ENCODE data around the gene CAPN11.
"Not testable (repeated sequence)": the region's sequence is repeated elsewhere in the genome, so short reads cannot be mapped to it uniquely, and the experiment has no call there.

CAPN11 gene

GRCh38 chr6:44180406-44180805, 21.8 kb downstream of the CAPN11 start:
- no peak for DNase-seq (ENCODE audit: low read depth in 1 of 2, low spot score in 1 of 2)

DNA sequence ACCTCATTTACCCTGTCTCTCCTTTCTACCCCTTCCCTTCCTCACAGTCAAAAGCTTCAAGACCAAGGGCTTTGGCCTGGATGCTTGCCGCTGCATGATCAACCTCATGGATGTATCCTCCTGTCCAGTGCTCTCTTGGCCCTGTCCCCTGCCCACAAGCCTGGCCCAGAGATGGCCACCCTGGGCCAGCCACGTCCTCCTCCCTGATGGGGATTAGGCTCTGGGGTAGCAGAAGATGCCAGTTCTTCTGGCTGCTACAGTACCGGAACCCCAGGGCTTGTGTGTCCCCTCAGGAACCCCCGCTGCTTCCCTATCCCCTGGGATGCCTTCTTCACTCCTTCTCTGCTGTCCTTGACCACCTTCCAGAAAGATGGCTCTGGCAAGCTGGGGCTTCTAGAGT, 22.3 kb downstream of the CAPN11 start:
- DNase-seq (ENCODE audit: low read depth in 1 of 2, low spot score in 1 of 2): no peak

- DNase-seq (ENCODE audit: low read depth in 1 of 2, low spot score in 1 of 2): not testable (repeated sequence)
Measured at GRCh38 chr6:44181784-44182183, 23.2 kb downstream of the CAPN11 start.

- DNase-seq (ENCODE audit: low read depth in 1 of 2, low spot score in 1 of 2): no peak
Measured at GRCh38 chr6:44182911-44183390, 24.3 kb downstream of the CAPN11 start.

DNA sequence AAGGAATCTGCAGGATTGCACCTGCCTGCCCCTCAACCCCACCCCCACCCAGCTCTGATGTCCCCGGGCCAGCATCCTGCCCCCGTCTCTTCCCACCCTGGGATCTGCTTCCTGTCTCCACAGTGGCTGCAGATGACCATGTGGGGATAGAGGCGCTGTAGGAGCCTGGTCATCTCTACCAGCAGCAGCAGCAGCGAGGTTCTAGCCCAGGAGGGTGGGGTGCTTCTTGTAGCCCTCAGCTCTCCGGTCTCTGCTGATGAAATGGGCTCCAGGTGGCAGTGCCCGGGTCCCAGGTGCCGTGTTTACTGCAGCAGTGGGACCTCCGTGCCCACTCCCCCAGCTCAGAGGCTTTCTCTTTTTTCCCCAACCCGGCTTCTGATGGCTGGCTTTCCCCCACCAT, 25.2 kb downstream of the CAPN11 start:
- DNase-seq (ENCODE audit: low read depth in 1 of 2, low spot score in 1 of 2): no peak

- DNase-seq (ENCODE audit: low read depth in 1 of 2, low spot score in 1 of 2): not testable (repeated sequence)
Measured at GRCh38 chr6:44185356-44185755, 26.7 kb downstream of the CAPN11 start.

DNA sequence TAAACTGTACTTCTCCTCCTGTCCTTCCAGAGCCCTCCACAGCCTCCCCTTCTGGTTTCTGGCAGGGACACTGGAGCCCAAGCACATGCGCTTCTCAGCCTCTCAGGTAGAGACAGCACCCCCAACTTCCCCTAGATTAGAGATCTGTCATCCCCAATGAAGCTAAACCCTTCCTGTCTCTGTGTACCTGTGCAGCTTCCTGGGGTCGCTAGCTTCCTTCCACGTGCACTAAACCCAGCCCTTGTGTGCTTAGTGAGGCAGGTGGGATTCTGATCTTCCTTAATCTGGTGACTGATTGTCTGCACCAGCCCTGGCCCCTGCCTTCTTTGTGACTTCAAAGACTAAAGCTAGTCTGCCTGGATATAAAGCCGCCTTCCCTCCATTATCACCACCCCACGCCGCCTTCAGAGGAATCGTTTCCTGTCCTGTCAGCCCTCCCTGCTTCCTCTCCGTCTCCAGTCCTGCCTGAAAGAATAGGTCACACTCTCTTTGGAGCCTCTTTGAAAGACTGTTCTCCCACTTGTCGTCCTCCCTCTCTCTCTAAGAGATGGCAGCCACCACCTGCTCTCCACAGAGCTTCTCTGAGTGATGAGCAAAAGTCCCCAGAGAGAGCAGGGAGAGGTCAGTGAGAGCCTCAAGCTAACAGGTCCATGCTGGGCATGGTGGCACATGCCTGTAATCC, 27.5 kb downstream of the CAPN11 start:
- DNase-seq (ENCODE audit: low read depth in 1 of 2, low spot score in 1 of 2): no peak

- DNase-seq (ENCODE audit: low read depth in 1 of 2, low spot score in 1 of 2): no peak
Measured at GRCh38 chr6:44186635-44187025, 28.0 kb downstream of the CAPN11 start.

DNA sequence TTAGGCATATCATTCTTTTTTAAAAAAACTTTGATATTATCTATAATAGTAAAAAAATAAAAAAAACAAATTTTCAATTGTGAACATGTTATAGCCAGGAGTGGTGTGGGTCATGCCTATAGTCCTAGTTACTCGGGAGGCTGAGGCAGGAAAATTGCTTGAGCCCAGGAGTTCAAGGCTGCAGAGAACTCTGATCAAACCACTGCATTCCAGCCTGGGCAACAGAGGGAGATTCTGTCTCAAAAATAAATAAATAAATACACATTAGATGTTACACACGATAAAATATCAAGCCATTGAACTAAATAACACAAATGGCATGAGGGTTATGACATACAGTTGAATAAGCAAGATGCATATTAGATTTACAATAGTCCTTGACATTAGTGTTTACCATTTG, 30.2 kb downstream of the CAPN11 start:
- DNase-seq (ENCODE audit: low read depth in 1 of 2, low spot score in 1 of 2): no peak

DNA sequence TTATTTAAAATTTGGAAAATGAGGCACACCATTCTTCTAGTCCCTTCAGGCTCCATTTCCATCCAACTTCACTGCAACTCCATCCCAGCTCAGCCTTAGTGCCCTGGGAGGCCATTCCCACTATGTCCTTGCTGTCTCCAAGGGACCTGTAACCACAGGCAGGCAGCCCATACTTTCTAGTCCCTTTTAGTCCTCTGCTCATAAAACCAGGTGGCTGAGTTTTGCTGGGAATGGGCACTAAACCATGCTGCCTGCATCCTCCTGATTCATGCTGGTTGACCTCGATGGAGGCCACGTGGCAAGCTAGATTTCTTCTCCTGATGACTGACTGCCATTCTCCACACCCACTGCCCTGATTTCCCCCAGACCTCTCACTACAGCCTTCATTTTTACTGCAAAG, 30.6 kb downstream of the CAPN11 start:
- no peak for DNase-seq (ENCODE audit: low read depth in 1 of 2, low spot score in 1 of 2)

DNA sequence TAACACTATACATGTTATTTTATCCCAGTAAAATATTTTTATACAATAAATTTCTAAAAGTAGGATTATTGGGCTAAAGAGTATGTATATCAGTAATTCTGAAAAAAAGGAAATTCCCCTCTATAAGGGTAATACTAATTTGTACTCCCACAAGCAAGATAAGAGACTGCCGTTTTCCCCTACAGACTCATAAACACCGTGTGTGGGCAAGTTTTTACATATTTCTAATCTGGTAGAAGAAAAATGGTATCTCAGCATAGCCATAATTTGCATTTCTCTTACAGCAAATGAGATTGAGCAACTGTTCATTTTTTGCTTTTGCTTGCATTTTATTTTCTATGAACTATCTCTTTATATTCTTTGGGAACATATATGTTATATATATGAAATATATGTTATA, 32.1 kb downstream of the CAPN11 start:
- DNase-seq (ENCODE audit: low read depth in 1 of 2, low spot score in 1 of 2): no peak

DNA sequence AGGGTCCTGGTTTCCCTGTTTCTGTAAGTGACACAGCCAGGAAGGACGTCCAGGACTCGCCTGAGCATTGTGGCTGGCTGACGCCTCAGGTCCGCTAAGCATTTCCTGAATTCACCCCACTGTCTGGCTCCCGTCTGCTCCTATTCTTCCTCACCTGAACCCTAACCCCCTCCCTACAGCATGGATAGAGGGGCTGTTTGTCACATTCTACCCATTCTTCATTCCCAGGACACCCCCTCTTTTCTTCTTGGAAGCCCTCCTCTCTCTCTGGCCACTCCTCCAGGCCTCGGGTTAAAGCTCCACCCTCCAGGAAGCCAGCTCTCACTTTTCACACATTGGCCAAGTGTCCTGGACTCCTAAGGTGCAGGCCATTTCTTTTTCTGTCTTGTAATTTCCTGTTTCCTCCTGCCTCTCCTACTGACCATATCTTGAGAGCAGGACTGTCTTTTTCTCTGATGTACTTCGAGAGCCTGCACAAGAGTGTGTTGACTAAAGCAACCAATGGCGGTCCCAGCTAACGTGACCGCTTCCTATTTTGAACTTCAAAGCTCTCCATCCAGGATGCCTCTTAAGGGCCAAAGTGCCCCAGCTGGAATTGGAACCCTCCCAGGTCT, 33.9 kb downstream of the CAPN11 start:
- DNase-seq (ENCODE audit: low read depth in 1 of 2, low spot score in 1 of 2): no peak

DNA sequence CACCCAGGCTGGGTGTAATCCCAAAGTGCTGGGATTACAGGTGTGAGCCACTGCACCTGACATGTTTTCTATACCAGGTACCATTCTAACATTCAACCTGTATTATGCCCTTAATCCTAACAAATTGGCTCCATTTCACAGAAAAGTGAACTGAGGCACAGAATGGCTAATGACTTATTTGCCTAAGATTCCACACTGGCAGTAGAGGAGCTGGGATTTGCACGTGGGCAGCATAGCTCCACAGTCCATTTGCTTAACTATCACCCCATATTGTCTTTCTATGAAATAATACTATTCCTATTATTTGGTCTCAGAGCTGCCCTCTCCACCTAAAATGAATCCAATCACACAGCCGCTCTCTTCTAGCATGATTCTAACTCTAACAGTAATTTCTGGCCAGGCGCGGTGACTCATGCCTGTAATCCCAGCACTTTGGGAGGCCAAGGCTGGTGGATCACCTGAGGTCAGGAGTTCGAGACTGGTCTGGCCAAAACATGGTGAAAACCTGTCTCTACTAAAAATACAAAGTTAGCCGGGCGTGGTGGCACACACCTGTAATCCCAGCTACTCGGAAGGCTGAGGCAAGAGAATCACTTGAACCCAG, 34.8 kb downstream of the CAPN11 start:
- DNase-seq (ENCODE audit: low read depth in 1 of 2, low spot score in 1 of 2): no peak

DNA sequence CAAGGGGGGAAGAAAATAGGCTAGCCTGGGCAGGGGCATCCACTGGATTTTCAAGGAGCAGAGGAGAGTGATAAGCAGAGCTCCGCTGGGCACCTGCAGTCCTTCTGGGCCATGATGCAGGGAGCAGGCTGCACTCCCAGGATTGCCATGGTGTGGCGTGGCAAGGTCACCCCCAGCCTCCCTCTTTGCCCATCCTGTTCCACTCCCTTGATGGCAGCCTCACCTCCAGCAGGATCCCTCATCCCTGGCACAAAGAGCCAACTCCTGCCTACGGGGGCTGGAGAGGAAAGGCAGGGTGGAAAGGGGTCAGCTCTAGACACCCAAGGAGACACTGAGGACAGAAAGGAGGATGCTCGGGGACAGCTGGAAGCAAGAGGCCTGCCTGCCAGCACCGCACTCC, 35.7 kb downstream of the CAPN11 start:
- no peak for DNase-seq (ENCODE audit: low read depth in 1 of 2, low spot score in 1 of 2)

GRCh38 chr6:44196351-44196750, 37.7 kb downstream of the CAPN11 start:
- DNase-seq (ENCODE audit: low read depth in 1 of 2, low spot score in 1 of 2): not testable (repeated sequence)

- no peak for DNase-seq (ENCODE audit: low read depth in 1 of 2, low spot score in 1 of 2)
Measured at GRCh38 chr6:44198684-44199083, 40.1 kb downstream of the CAPN11 start.

GRCh38 chr6:44199883-44200282, 41.3 kb downstream of the CAPN11 start:
- no peak for DNase-seq (ENCODE audit: low read depth in 1 of 2, low spot score in 1 of 2)

DNA sequence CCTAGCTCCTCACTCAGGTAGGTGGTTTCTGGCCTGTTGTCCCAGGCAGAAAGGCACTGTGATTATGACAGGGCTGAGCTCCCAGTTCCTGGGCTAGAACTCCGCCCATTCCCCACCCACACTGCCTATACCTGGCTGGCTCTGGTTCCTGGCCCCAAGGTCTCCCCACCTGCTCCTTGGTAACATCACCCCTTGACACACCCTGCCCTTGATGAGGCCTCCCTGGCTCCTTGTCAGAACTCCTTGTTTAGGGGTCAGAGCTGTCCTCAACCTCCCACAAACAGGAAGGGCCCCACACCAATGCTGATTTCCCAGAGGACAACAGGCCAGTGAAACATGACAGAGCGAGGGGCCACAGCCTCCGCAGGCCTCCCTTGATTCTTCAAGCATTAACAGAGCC, 42.6 kb downstream of the CAPN11 start:
- no peak for DNase-seq (ENCODE audit: low read depth in 1 of 2, low spot score in 1 of 2)

DNA sequence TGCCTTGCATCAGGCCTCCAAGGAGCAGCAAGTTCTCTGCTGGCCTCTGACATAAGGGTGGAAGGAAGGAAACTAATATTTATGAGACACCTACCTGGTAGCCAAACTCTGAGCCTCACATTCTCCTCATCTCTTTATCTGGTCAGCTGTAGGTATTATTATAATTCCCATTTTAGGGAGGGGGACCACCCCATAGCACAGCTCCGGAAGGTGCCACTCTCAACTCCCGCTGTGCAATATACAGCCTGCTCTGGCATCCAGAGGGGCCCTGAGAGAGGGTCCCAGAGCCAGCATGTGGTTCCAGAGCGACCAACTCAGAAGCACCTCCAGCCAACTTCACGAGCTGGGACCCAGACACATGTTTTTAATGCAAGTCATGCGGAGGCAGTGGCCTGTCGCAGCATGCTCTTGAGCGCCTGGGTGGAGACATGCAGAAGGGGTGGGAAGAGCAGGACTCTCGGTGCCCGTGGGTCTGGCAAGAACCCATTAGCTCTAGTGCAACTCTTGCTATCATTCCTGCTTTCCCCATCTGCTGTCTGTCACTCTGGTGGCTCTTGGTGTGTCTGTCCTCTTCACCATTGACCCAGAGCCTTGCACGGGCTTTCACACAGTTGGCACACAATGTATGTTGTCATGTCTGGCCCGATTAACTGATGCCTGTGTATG, 43.2 kb downstream of the CAPN11 start:
- DNase-seq (ENCODE audit: low read depth in 1 of 2, low spot score in 1 of 2): no peak

DNA sequence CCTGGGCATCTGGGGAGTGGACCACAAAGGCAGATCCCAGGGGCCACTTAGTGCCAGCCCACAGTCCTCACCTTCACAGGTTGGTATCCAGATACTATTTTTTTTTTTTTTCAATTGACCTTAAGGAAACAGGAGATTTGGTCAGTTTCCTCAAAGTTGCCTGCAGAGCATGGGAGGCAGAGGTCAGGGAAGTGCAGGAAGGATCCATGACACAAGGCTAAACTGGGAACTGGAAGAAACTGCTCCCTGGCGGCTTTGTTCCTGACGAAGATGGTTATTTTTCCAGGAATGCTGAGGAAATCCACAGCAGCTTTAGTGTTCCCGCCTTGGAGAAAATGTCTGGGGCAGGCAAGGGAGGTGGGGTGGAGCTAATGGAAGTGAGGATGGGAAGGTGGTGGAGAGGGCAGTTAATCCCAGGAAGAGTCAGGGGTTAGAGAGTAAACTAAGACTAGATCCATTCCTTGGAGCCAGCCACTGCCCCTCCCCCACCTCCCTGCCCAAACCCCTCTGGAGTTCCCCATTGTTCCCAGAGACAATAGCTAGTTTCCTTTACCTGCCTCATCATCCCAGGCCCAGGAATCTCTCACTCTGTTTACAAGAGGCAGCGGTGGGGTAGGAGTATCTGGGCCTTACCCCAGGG, 43.8 kb downstream of the CAPN11 start:
- DNase-seq (ENCODE audit: low read depth in 1 of 2, low spot score in 1 of 2): no peak

- no peak for DNase-seq (ENCODE audit: low read depth in 1 of 2, low spot score in 1 of 2)
Measured at GRCh38 chr6:44202972-44203750, 44.5 kb downstream of the CAPN11 start.

All from activated CD4-positive, alpha-beta T cell treated with anti-CD3 and anti-CD28 coated beads, Interleukin-2, amount 50 U/mL, for 24 hours (primary cell).